Thyroid gland (tissue), 4 donors: ENCODE results near the gene NYNRIN. TPM values are rescaled to one million over a fixed set of nuclear protein-coding genes. Genes with fewer than 3 reads are reported as not detected.
"Not testable (repeated sequence)": the region's sequence is repeated elsewhere in the genome, so short reads cannot be mapped to it uniquely, and the experiment has no call there.

Experiments used
- DNase-seq, 2 donors: peaks; one replicate each; pipeline ENCODE4 v3.0.0-alpha.2; 2019
- H3K27ac ChIP-seq, 3 donors: fragments of 200-600 bp; sonication (generic); 1 replicate in 2 of 3; 2 replicates in 1 of 3; pipeline ENCODE4 v1.5.1; 2016 to 2019; ENCODE audit warnings: mild to moderate bottlenecking in 1 of 3, moderate library complexity in 1 of 3
- H3K27me3 ChIP-seq: fragments of 200-600 bp; sonication (generic); one replicate; pipeline ENCODE4 v1.5.1; 2019
- H3K36me3 ChIP-seq, 2 donors: fragments of 200-600 bp; sonication (generic); one replicate each; pipeline ENCODE4 v1.5.1; 2016 to 2019
- H3K4me1 ChIP-seq, 2 donors: fragments of 200-600 bp; sonication (generic); one replicate each; pipeline ENCODE4 v1.5.1; 2017 to 2019
- H3K4me3 ChIP-seq, 3 donors: fragments of 200-600 bp; sonication (generic); replicated peaks in 1 of 3; 1 replicate in 2 of 3; 2 replicates in 1 of 3; pipeline ENCODE4 v1.5.1; 2016; ENCODE audit warnings: mild to moderate bottlenecking in 1 of 3
- H3K9me3 ChIP-seq: fragments of 200-600 bp; sonication (generic); one replicate; pipeline ENCODE4 v1.5.1; 2017
- POLR2A ChIP-seq, 2 donors: fragments of 450-650 bp; IDR thresholded peaks; one replicate each; pipeline ENCODE4 v1.6.1; 2017; ENCODE audit warnings: antibody characterized with exemption in 2 of 2, mild to moderate bottlenecking in 2 of 2, moderate library complexity in 1 of 2
- WGBS, 2 donors: methylation state at CpG; one replicate each; pipeline ENCODE4 v1.1.5; 2017; 5-methylcytosine and 5-hydroxymethylcytosine counted together
- intact Hi-C: fragments of 100-400 bp; cut with DNase I; formaldehyde crosslinking; loops from one replicate; pipeline ENCODE4 v1.15.1; 2023
- total RNA-seq, 4 donors: library from RNA; depleted of rRNA; stranded (reverse); fragments of >200 nt; gene quantifications; one replicate each; pipeline ENCODE4 v1.2.3, GENCODE V29; 2016
- TF ChIP-seq, protein P1 (sequence below), 6 experiments: fragments of 200-600 bp in 3 of 6; fragments of 450-650 bp in 3 of 6; sonication (generic) in 3 of 6; IDR thresholded peaks; one replicate each; pipeline ENCODE4 v1.5.1; 2016 to 2019; ENCODE audit warnings: antibody characterized with exemption in 6 of 6, mild to moderate bottlenecking in 2 of 6, inconsistent platforms in 1 of 6, moderate library complexity in 1 of 6

NYNRIN gene
- total RNA-seq, 4 donors from 2014 or later: 11.7 to 19.9 (median 12.3) TPM

DNA sequence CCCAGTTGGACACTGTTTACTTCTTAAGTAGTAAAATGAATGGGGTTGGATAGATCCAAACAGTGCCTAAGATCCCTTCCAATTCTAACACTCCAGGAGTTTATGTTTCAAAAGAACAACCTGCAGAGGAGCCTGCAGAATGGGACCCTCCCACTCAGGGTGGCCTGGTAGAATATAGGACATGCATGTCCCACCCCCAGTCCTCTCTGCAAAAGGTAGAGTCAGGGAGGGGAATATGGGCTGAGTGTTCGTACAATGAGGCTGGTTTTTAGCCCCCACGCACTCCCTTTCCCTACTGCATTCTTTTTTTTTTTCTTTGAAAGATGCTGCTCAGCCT, 11.8 kb upstream of the NYNRIN start:
- no peak overlapping the region for H3K4me3 ChIP-seq
- peaks cover under 1 to 3% of the 10 kb centered on the region in 2 donors for H3K4me1 ChIP-seq
- no peak overlapping the region for H3K27ac ChIP-seq
- no peaks in the 10 kb centered on the region for H3K27me3 ChIP-seq
- TF ChIP-seq POLR2A (IDR thresholded peaks at IDR 0.05): no peak
- WGBS, 2 donors: 92 to 93% methylated on average over 2 of the region's 2 CpGs
- DNase-seq: no peak
- H3K36me3 ChIP-seq: no peaks in the 10 kb centered on the region
- no peaks in the 10 kb centered on the region for H3K9me3 ChIP-seq
- intact Hi-C loops: no loop called here

DNA sequence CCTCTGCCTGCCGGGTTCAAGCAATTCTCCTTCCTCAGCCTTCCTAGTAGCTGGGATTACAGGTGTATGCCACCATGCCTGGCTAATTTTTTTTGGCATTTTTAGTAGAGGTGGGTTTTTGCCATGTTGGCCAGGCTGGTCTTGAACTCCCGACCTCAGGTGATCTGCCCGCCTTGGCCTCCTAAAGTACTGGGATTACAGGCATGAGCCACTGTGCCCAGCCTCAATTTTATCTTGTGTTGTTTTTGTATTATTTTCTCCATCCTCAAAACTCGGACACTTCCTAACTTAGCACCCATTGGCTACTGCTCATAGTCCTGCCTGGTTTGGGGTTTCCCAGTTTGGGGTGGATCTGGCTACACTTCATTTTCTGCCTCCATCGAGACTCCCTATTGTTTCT, 11.2 kb upstream of the NYNRIN start:
- 89 to 92% methylated on average over 5 of the region's 5 CpGs for WGBS, 2 donors
- H3K4me3 ChIP-seq, H3K27me3 ChIP-seq, H3K36me3 ChIP-seq, DNase-seq, H3K27ac ChIP-seq, H3K9me3 ChIP-seq, H3K4me1 ChIP-seq, intact Hi-C loops: not testable (repeated sequence)

- TF ChIP-seq POLR2A (IDR thresholded peaks at IDR 0.05): no peak
- TF ChIP-seq, protein P1, sequence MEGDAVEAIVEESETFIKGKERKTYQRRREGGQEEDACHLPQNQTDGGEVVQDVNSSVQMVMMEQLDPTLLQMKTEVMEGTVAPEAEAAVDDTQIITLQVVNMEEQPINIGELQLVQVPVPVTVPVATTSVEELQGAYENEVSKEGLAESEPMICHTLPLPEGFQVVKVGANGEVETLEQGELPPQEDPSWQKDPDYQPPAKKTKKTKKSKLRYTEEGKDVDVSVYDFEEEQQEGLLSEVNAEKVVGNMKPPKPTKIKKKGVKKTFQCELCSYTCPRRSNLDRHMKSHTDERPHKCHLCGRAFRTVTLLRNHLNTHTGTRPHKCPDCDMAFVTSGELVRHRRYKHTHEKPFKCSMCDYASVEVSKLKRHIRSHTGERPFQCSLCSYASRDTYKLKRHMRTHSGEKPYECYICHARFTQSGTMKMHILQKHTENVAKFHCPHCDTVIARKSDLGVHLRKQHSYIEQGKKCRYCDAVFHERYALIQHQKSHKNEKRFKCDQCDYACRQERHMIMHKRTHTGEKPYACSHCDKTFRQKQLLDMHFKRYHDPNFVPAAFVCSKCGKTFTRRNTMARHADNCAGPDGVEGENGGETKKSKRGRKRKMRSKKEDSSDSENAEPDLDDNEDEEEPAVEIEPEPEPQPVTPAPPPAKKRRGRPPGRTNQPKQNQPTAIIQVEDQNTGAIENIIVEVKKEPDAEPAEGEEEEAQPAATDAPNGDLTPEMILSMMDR (IDR thresholded peaks at IDR 0.05): no peak
- Histone ChIP-seq H3K36me3 (no peaks in the 10 kb centered on the region), H3K9me3 (no peaks in the 10 kb centered on the region), H3K27me3 (no peaks in the 10 kb centered on the region), H3K4me3 (no peak overlapping the region), H3K4me1 (peaks cover 5 to 7% of the 10 kb centered on the region in 2 donors), H3K27ac (no peak overlapping the region)
- intact Hi-C loops: no loop called here
- WGBS, 2 donors: 75 to 78% methylated on average over 2 of the region's 2 CpGs
- DNase-seq: no peak
Measured at GRCh38 chr14:24388474-24389179, 10.2 kb upstream of the NYNRIN start.

DNA sequence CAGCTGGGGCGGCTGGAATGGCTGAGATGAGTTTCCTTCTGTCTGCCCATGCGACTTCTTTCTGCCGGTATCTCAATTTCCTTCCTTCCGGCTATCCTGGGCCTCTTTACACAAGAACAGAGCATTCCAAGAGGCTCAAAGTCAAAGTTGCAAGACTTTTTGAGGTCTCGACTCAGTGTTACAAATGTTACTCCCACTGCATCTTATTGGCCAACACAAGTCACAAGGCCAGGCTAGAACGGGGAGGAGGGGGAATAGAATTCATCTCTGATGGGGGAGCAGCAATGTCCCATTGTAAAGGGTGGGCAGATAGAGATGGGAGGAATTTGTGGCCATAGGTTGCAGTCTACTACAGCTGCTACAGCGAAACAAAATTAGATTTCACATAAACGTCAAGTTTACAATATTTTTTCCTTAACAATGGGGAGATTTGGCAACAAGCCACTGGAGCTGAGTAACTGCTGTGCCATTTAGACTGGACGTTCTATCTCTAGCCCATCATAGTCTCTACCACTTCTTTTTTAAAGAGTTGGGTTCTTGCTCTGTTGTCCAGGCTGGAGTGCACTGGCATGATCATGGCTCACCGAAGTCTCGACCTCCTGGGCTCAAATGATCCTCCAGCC, 9.5 kb upstream of the NYNRIN start:
- DNase-seq: no peak
- peaks cover 5 to 7% of the 10 kb centered on the region in 2 donors for H3K4me1 ChIP-seq
- TF ChIP-seq, protein P1 (IDR thresholded peaks at IDR 0.05): no peak
- TF ChIP-seq POLR2A (IDR thresholded peaks at IDR 0.05): no peak
- H3K4me3 ChIP-seq: no peak overlapping the region
- 68 to 75% methylated on average over 11 of the region's 11 CpGs for WGBS, 2 donors
- H3K36me3 ChIP-seq: no peaks in the 10 kb centered on the region
- intact Hi-C loops: no loop called here
- H3K9me3 ChIP-seq: no peaks in the 10 kb centered on the region
- no peaks in the 10 kb centered on the region for H3K27me3 ChIP-seq
- no peak overlapping the region for H3K27ac ChIP-seq

DNA sequence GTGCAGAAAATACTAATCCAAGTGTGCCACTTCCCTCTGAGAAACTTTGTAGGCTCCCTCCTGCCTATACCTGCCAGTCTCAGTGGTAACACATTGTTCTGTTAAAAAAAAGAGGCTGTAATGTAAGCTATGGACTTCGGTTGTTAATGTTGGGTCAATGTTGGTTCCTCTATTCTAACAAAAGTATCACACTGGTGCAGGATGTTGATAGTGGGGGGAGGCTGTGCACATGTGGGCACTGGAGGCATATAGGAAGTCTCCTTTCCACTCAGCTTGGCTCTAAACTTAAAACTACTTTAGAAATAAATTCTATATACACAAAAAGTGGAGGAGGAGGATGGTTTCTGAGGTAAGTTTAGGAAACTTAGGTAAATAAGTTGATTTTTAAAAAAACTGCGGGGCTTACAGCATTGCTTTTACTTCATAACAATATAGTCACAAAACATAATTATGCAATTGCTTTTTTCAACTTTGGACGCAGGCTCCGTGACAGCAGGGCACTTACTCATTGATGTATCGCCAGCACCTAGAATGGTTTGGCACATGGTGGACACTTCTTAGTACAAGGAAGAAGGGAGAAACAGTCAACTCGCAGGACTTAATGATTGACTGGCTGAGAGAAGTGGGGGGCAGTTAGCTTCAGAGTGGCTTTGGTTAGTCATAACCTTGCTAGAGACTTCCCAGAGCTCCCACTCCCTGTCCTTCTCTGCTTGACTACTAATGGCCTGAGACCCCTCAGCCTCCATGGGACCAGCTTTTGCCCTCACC, 7.9 kb upstream of the NYNRIN start:
- intact Hi-C loops: no loop called here
- 76 to 79% methylated on average over 6 of the region's 6 CpGs for WGBS, 2 donors
- Histone ChIP-seq H3K27me3 (no peaks in the 10 kb centered on the region), H3K27ac (no peak overlapping the region), H3K4me1 (peaks cover 5 to 7% of the 10 kb centered on the region in 2 donors), H3K9me3 (no peaks in the 10 kb centered on the region), H3K4me3 (no peak overlapping the region), H3K36me3 (no peaks in the 10 kb centered on the region)
- TF ChIP-seq POLR2A (IDR thresholded peaks at IDR 0.05): no peak
- TF ChIP-seq, protein P1 (IDR thresholded peaks at IDR 0.05): no peak
- no peak for DNase-seq
